Measurements from ENCODE around the gene GNAZ.

The GNAZ gene

GRCh38 chr22:23115825-23116494 is 45.6 kb downstream of the GNAZ start:
- TF ChIP-seq JUND (IDR thresholded peaks at IDR 0.05; ENCODE audit: low read depth) = no peak
- in situ Hi-C loops (cut with HindIII; ENCODE audit: low pct_unique_long_range_greater_than_20kb, low sequenced_read_pairs) = no loop called here
- no peak for DNase-seq (ENCODE audit: low read depth in 1 of 2, low spot score in 1 of 2)

GRCh38 chr22:23116506-23117263 is 46.4 kb downstream of the GNAZ start:
- in situ Hi-C loops (cut with HindIII; ENCODE audit: low pct_unique_long_range_greater_than_20kb, low sequenced_read_pairs) = no loop called here
- no peak for DNase-seq (ENCODE audit: low read depth in 1 of 2, low spot score in 1 of 2)
- TF ChIP-seq JUND (IDR thresholded peaks at IDR 0.05; ENCODE audit: low read depth) = no peak

- in situ Hi-C loops (cut with HindIII; ENCODE audit: low pct_unique_long_range_greater_than_20kb, low sequenced_read_pairs) = no loop called here
- no peak for DNase-seq (ENCODE audit: low read depth in 1 of 2, low spot score in 1 of 2)
- TF ChIP-seq JUND (IDR thresholded peaks at IDR 0.05; ENCODE audit: low read depth) = no peak
Observed at GRCh38 chr22:23117275-23117674, 47.0 kb downstream of the GNAZ start.

GRCh38 chr22:23117891-23118646 is 47.8 kb downstream of the GNAZ start:
- no peak for DNase-seq (ENCODE audit: low read depth in 1 of 2, low spot score in 1 of 2)
- TF ChIP-seq JUND (IDR thresholded peaks at IDR 0.05; ENCODE audit: low read depth) = no peak

GRCh38 chr22:23118647-23119493 is 48.6 kb downstream of the GNAZ start:
- in situ Hi-C loops (cut with HindIII; ENCODE audit: low pct_unique_long_range_greater_than_20kb, low sequenced_read_pairs) = no loop called here
- no peak for TF ChIP-seq JUND (IDR thresholded peaks at IDR 0.05; ENCODE audit: low read depth)
- no peak for DNase-seq (ENCODE audit: low read depth in 1 of 2, low spot score in 1 of 2)

More at GRCh38 chr22:23117891-23118646, 47.8 kb downstream of the GNAZ start:
- in situ Hi-C loops (cut with HindIII; ENCODE audit: low pct_unique_long_range_greater_than_20kb, low sequenced_read_pairs) = no loop called here

GRCh38 chr22:23119494-23120414 is 49.4 kb downstream of the GNAZ start:
- TF ChIP-seq JUND (IDR thresholded peaks at IDR 0.05; ENCODE audit: low read depth) = no peak
- in situ Hi-C loops (cut with HindIII; ENCODE audit: low pct_unique_long_range_greater_than_20kb, low sequenced_read_pairs) = no loop called here
- DNase-seq (ENCODE audit: low read depth in 1 of 2, low spot score in 1 of 2) = no peak

- TF ChIP-seq JUND (IDR thresholded peaks at IDR 0.05; ENCODE audit: low read depth) = no peak
- in situ Hi-C loops (cut with HindIII; ENCODE audit: low pct_unique_long_range_greater_than_20kb, low sequenced_read_pairs) = no loop called here
- DNase-seq (ENCODE audit: low read depth in 1 of 2, low spot score in 1 of 2) = no peak
Observed at GRCh38 chr22:23120415-23120899, 50.1 kb downstream of the GNAZ start.

- no peak for DNase-seq (ENCODE audit: low read depth in 1 of 2, low spot score in 1 of 2)
- TF ChIP-seq JUND (IDR thresholded peaks at IDR 0.05; ENCODE audit: low read depth) = no peak
- in situ Hi-C loops (cut with HindIII; ENCODE audit: low pct_unique_long_range_greater_than_20kb, low sequenced_read_pairs) = no loop called here
Observed at GRCh38 chr22:23121000-23121421, 50.7 kb downstream of the GNAZ start.

- no peak for DNase-seq (ENCODE audit: low read depth in 1 of 2, low spot score in 1 of 2)
- in situ Hi-C loops (cut with HindIII; ENCODE audit: low pct_unique_long_range_greater_than_20kb, low sequenced_read_pairs) = no loop called here
- no peak for TF ChIP-seq JUND (IDR thresholded peaks at IDR 0.05; ENCODE audit: low read depth)
Observed at GRCh38 chr22:23121424-23121823, 51.1 kb downstream of the GNAZ start.

- in situ Hi-C loops (cut with HindIII; ENCODE audit: low pct_unique_long_range_greater_than_20kb, low sequenced_read_pairs) = no loop called here
- no peak for DNase-seq (ENCODE audit: low read depth in 1 of 2, low spot score in 1 of 2)
- TF ChIP-seq JUND (IDR thresholded peaks at IDR 0.05; ENCODE audit: low read depth) = no peak
Observed at GRCh38 chr22:23122216-23122957, 52.1 kb downstream of the GNAZ start.

Measured in T47D (cell line).